Measurements from ENCODE around the gene UVRAG.
A peak's percentile ranks its signal among the peaks of the same experiment; 100 is the strongest.

UVRAG gene

GRCh38 chr11:75884321-75884720 lies 69.3 kb downstream of the UVRAG start:
- DNase-seq = no peak

GRCh38 chr11:75888416-75888815 lies 73.4 kb downstream of the UVRAG start:
- no peak for DNase-seq

- DNase-seq = no peak
These were observed 77.1 kb downstream of the UVRAG start for GRCh38 chr11:75891947-75892739.

- no peak for DNase-seq
These were observed 78.2 kb downstream of the UVRAG start for GRCh38 chr11:75893251-75893650.

GRCh38 chr11:75894036-75894585 lies 79.1 kb downstream of the UVRAG start:
- no peak for DNase-seq

GRCh38 chr11:75896843-75897419 lies 81.9 kb downstream of the UVRAG start:
- peak; percentile 65 for DNase-seq

- DNase-seq = no peak
These were observed 83.9 kb downstream of the UVRAG start for GRCh38 chr11:75898871-75899270.

GRCh38 chr11:75899806-75900205 lies 84.8 kb downstream of the UVRAG start:
- no peak for DNase-seq

GRCh38 chr11:75900848-75901247 lies 85.8 kb downstream of the UVRAG start:
- DNase-seq = no peak

GRCh38 chr11:75902631-75903030 lies 87.6 kb downstream of the UVRAG start:
- DNase-seq = no peak

GRCh38 chr11:75903276-75903675 lies 88.3 kb downstream of the UVRAG start:
- no peak for DNase-seq

GRCh38 chr11:75905434-75905833 lies 90.4 kb downstream of the UVRAG start:
- DNase-seq = no peak

- no peak for DNase-seq
These were observed 93.0 kb downstream of the UVRAG start for GRCh38 chr11:75907906-75908527.

GRCh38 chr11:75910426-75911145 lies 95.6 kb downstream of the UVRAG start:
- no peak for DNase-seq

- DNase-seq = no peak
These were observed 96.4 kb downstream of the UVRAG start for GRCh38 chr11:75911459-75911858.

GRCh38 chr11:75913984-75914383 lies 99.0 kb downstream of the UVRAG start:
- no peak for DNase-seq

- no peak for DNase-seq
These were observed 101.9 kb downstream of the UVRAG start for GRCh38 chr11:75916882-75917281.

- no peak for DNase-seq
These were observed 103.3 kb downstream of the UVRAG start for GRCh38 chr11:75918331-75918730.

- no peak for DNase-seq
These were observed 104.5 kb downstream of the UVRAG start for GRCh38 chr11:75919525-75919924.

- no peak for DNase-seq
These were observed 105.8 kb downstream of the UVRAG start for GRCh38 chr11:75920848-75921247.

GRCh38 chr11:75921808-75922207 lies 106.8 kb downstream of the UVRAG start:
- DNase-seq = no peak

- no peak for DNase-seq
These were observed 110.2 kb downstream of the UVRAG start for GRCh38 chr11:75924966-75925784.
